H9 (cell line): ENCODE measurements around the gene PDZD2. TPM values are rescaled to one million over a fixed set of nuclear protein-coding genes. Genes with fewer than 3 reads are reported as not detected.

Experiments used
- DNase-seq: peaks from one replicate; pipeline ENCODE4 v3.0.0-alpha.2; 2017
- H2AFZ ChIP-seq: one replicate; pipeline ENCODE4 v1.6.1; 2013; ENCODE audit warnings: mild to moderate bottlenecking, low read length, control low read depth, moderate library complexity
- H2AK5ac ChIP-seq: 2 replicates; pipeline ENCODE4 v1.6.1; 2013; ENCODE audit warnings: low read length, control low read depth, mixed read lengths; ENCODE audit not compliant: insufficient read length
- H2BK120ac ChIP-seq: one replicate; pipeline ENCODE4 v1.6.1; 2013; ENCODE audit warnings: low read depth, mild to moderate bottlenecking, low read length, control low read depth, inconsistent platforms; ENCODE audit not compliant: poor library complexity, severe bottlenecking
- H2BK12ac ChIP-seq: 2 replicates; pipeline ENCODE4 v1.6.1; 2013; ENCODE audit warnings: low read length, control low read depth, mixed read lengths, low read depth; ENCODE audit not compliant: insufficient read length
- H2BK15ac ChIP-seq: 2 replicates; pipeline ENCODE4 v1.6.1; 2013; ENCODE audit warnings: low read depth, low read length, control low read depth
- H2BK20ac ChIP-seq: one replicate; pipeline ENCODE4 v1.6.1; 2013; ENCODE audit warnings: low read depth, mild to moderate bottlenecking, low read length, control low read depth, inconsistent platforms; ENCODE audit not compliant: poor library complexity, severe bottlenecking
- H2BK5ac ChIP-seq: 2 replicates; pipeline ENCODE4 v1.6.1; 2013; ENCODE audit warnings: low read length, control low read depth, mixed read lengths; ENCODE audit not compliant: insufficient read length
- H3K14ac ChIP-seq: 2 replicates; pipeline ENCODE4 v1.6.1; 2013; ENCODE audit warnings: low read length, control low read depth; ENCODE audit not compliant: insufficient read depth
- H3K18ac ChIP-seq: 2 replicates; pipeline ENCODE4 v1.6.1; 2013; ENCODE audit warnings: low read depth, mild to moderate bottlenecking, mixed read lengths, low read length, control low read depth; ENCODE audit not compliant: insufficient read length
- H3K23ac ChIP-seq: 2 replicates; pipeline ENCODE4 v1.6.1; 2013; ENCODE audit warnings: low read length, control low read depth, mixed read lengths, low read depth; ENCODE audit not compliant: insufficient read length
- H3K23me2 ChIP-seq: 2 replicates; pipeline ENCODE4 v1.6.1; 2013; ENCODE audit warnings: low read depth, mild to moderate bottlenecking, mixed read lengths, low read length, control low read depth; ENCODE audit not compliant: insufficient read length, poor library complexity, severe bottlenecking
- H3K27ac ChIP-seq: 2 replicates; pipeline ENCODE4 v1.5.1; 2013; ENCODE audit warnings: low read length, control low read depth, mixed read lengths, low read depth; ENCODE audit not compliant: insufficient read length
- H3K27me3 ChIP-seq: 2 replicates; pipeline ENCODE4 v1.6.1; 2013; ENCODE audit warnings: low read length, control low read depth, inconsistent platforms; ENCODE audit not compliant: insufficient read depth
- H3K4ac ChIP-seq: 2 replicates; pipeline ENCODE4 v1.6.1; 2013; ENCODE audit warnings: low read depth, mild to moderate bottlenecking, control low read depth, inconsistent platforms, low read length, moderate library complexity
- H3K4me1 ChIP-seq: 2 replicates; pipeline ENCODE4 v1.6.1; 2013; ENCODE audit warnings: low read length, control low read depth, inconsistent platforms; ENCODE audit not compliant: insufficient read depth
- H3K4me2 ChIP-seq: 2 replicates; pipeline ENCODE4 v1.6.1; 2013; ENCODE audit warnings: low read length, control low read depth, mixed read lengths; ENCODE audit not compliant: insufficient read length, insufficient read depth
- H3K56ac ChIP-seq: 2 replicates; pipeline ENCODE4 v1.6.1; 2013; ENCODE audit warnings: low read depth, mild to moderate bottlenecking, mixed read lengths, low read length, control low read depth; ENCODE audit not compliant: insufficient read length
- H3K79me1 ChIP-seq: 2 replicates; pipeline ENCODE4 v1.6.1; 2013; ENCODE audit warnings: low read depth, mild to moderate bottlenecking, moderate library complexity, low read length, control low read depth, inconsistent platforms; ENCODE audit not compliant: insufficient read depth, poor library complexity, severe bottlenecking
- H3K79me2 ChIP-seq: 2 replicates; pipeline ENCODE4 v1.6.1; 2013; ENCODE audit warnings: low read length, control low read depth, inconsistent platforms; ENCODE audit not compliant: insufficient read depth
- H3K9ac ChIP-seq: 2 replicates; pipeline ENCODE4 v1.6.1; 2013; ENCODE audit warnings: low read length, control low read depth, mixed read lengths; ENCODE audit not compliant: insufficient read length; ENCODE audit errors: extremely low read depth
- H3K9me3 ChIP-seq: one replicate; pipeline ENCODE4 v1.6.1; 2013; ENCODE audit warnings: low read depth, low read length, inconsistent platforms; ENCODE audit not compliant: control insufficient read depth
- H3T11ph ChIP-seq: one replicate; pipeline ENCODE4 v1.6.1; 2013; ENCODE audit warnings: mild to moderate bottlenecking, low read length, control low read depth, inconsistent platforms
- H4K20me1 ChIP-seq: one replicate; pipeline ENCODE4 v1.6.1; 2013; ENCODE audit not compliant: control insufficient read depth, insufficient read length, insufficient read depth
- H4K5ac ChIP-seq: 2 replicates; pipeline ENCODE4 v1.6.1; 2013; ENCODE audit warnings: low read depth, mild to moderate bottlenecking, mixed read lengths, low read length, control low read depth; ENCODE audit not compliant: insufficient read length
- H4K8ac ChIP-seq: replicated peaks from 2 replicates; pipeline ENCODE4 v1.6.1; 2013; ENCODE audit warnings: low read length, control low read depth, mixed read lengths, low read depth; ENCODE audit not compliant: insufficient read length
- H4K91ac ChIP-seq: 2 replicates; pipeline ENCODE4 v1.6.1; 2013; ENCODE audit warnings: low read depth, mild to moderate bottlenecking, moderate library complexity, mixed read lengths, low read length, control low read depth; ENCODE audit not compliant: insufficient read length
- H3K27ac Mint-ChIP-seq, 3 experiments: 2 replicates in 2 of 3; 3 replicates in 1 of 3; pipeline ENCODE4 v1.8.0; 2020 to 2021; ENCODE audit warnings: mixed read lengths in 3 of 3, mild to moderate bottlenecking in 1 of 3, moderate library complexity in 1 of 3
- H3K27me3 Mint-ChIP-seq: 2 replicates; pipeline ENCODE4 v1.8.0; 2021; ENCODE audit warnings: low read depth, mild to moderate bottlenecking, moderate library complexity, mixed read lengths
- H3K36me3 Mint-ChIP-seq, 3 experiments: 2 replicates in 2 of 3; 3 replicates in 1 of 3; pipeline ENCODE4 v1.8.0; 2020 to 2021; ENCODE audit warnings: low read depth in 3 of 3, mixed read lengths in 3 of 3; ENCODE audit not compliant: insufficient read depth in 1 of 3
- H3K4me1 Mint-ChIP-seq, 2 experiments: 2 replicates each; pipeline ENCODE4 v1.8.0; 2020; ENCODE audit warnings: mixed read lengths in 2 of 2
- H3K4me3 Mint-ChIP-seq, 2 experiments: 2 replicates in 1 of 2; 3 replicates in 1 of 2; pipeline ENCODE4 v1.8.0; 2020 to 2021; ENCODE audit warnings: mild to moderate bottlenecking in 2 of 2, mixed read lengths in 2 of 2, moderate library complexity in 1 of 2
- H3K9me3 Mint-ChIP-seq, 2 experiments: 2 replicates in 1 of 2; 3 replicates in 1 of 2; pipeline ENCODE4 v1.8.0; 2020; ENCODE audit warnings: mild to moderate bottlenecking in 2 of 2, mixed read lengths in 2 of 2, moderate library complexity in 1 of 2
- CTCF ChIP-seq: fragments of 200-600 bp; sonication (generic); conservative IDR thresholded peaks from 3 replicates; pipeline ENCODE4 v1.8.0; 2021; ENCODE audit warnings: antibody characterized with exemption, mild to moderate bottlenecking
- WGBS: extraction: QIAGEN DNeasy Blood & Tissue Kit; methylation state at CpG from one replicate; pipeline ENCODE4 v1.1.7; 2013; ENCODE audit warnings: missing lambda C conversion rate, low lambda C conversion rate, mixed read lengths; ENCODE audit not compliant: insufficient read length; ENCODE audit errors: extremely low coverage; 5-methylcytosine and 5-hydroxymethylcytosine counted together
- total RNA-seq: library from RNA; stranded (reverse); gene quantifications from 2 replicates; pipeline ENCODE4 v1.2.1, GENCODE V29; 2021

The PDZD2 gene
- total RNA-seq, 1 experiment from 2014 or later = 9.9 TPM

GRCh38 chr5:31738199-31738598, 99.3 kb downstream of the PDZD2 start:
- no peak for DNase-seq
- Histone ChIP-seq H3K4me1 (peaks cover 6% of the 10 kb centered on the region; the same call in 1 of the 2 replicates), H3K4me2 (no peak overlapping the region), H4K8ac (no peak overlapping the region), H3K9me3 (no peaks in the 10 kb centered on the region), H2BK20ac (no peak overlapping the region), H2BK5ac (no peak overlapping the region), H3K79me2 (no peaks in the 10 kb centered on the region), H4K91ac (no peak overlapping the region), H2BK15ac (no peak overlapping the region), H3K4ac (no peak overlapping the region), H3T11ph (no peak overlapping the region), H3K23ac (no peak overlapping the region), H3K9ac (no peak overlapping the region), H4K5ac (no peak overlapping the region), H2AK5ac (no peak overlapping the region), H3K27me3 (no peaks in the 10 kb centered on the region), H4K20me1 (no peaks in the 10 kb centered on the region), H3K14ac (no peak overlapping the region), H3K23me2 (no peaks in the 10 kb centered on the region), H2BK12ac (no peak overlapping the region), H2AFZ (no peak overlapping the region), H3K27ac (no peak overlapping the region), H3K18ac (no peak overlapping the region), H2BK120ac (no peak overlapping the region), H3K56ac (no peak overlapping the region), H3K79me1 (no peaks in the 10 kb centered on the region)
- no CpG with 5 or more reads among the region's 4 CpGs for WGBS
- peaks cover 11 to 18% of the 10 kb centered on the region in 2 experiments for H3K9me3 Mint-ChIP-seq
- H3K4me1 Mint-ChIP-seq = peaks cover 8 to 15% of the 10 kb centered on the region in 2 experiments
- H3K27me3 Mint-ChIP-seq = peaks cover 3% of the 10 kb centered on the region; the same call in 1 of the 2 replicates
- peaks cover 4 to 18% (median 6%) of the 10 kb centered on the region in 3 experiments; a peak in 6 of 7 replicates for H3K36me3 Mint-ChIP-seq
- no peak overlapping the region for H3K27ac Mint-ChIP-seq
- no peak for TF ChIP-seq CTCF
- H3K4me3 Mint-ChIP-seq = no peak overlapping the region
